Kidney (tissue), 14 donors: Measurements from ENCODE around the gene LPIN1. TPM values are rescaled to one million over a fixed set of nuclear protein-coding genes. Genes with fewer than 3 reads are reported as not detected.
"Not testable (repeated sequence)": the region's sequence is repeated elsewhere in the genome, so short reads cannot be mapped to it uniquely, and the experiment has no call there.

ENCODE experiments used
- DNase-seq, 5 donors: peaks; one replicate each; pipeline ENCODE4 v3.0.0-alpha.2; 2013 to 2020
- FAIRE-seq: peaks from 2 replicates; lab custom pipeline; 2012; peaks lifted over from hg19 to GRCh38; lab: Jason Lieb, UNC
- H3K27ac ChIP-seq, 2 donors: one replicate each; pipeline ENCODE4 v1.7.0; 2013; ENCODE audit warnings: low read depth in 2 of 2, low read length in 2 of 2, inconsistent platforms in 1 of 2
- H3K27me3 ChIP-seq: one replicate; pipeline ENCODE4 v1.7.1; 2013; ENCODE audit warnings: low read length, inconsistent platforms; ENCODE audit not compliant: control insufficient read depth, insufficient read depth
- H3K36me3 ChIP-seq, 3 donors: one replicate each; pipeline versions ENCODE4 v1.7.0 to v1.7.1; 2013; ENCODE audit warnings: low read length in 3 of 3, control low read depth in 1 of 3, inconsistent platforms in 1 of 3; ENCODE audit not compliant: insufficient read depth in 3 of 3, control insufficient read depth in 2 of 3
- H3K4me1 ChIP-seq, 3 donors: one replicate each; pipeline versions ENCODE4 v1.7.0 to v1.7.1; 2013; ENCODE audit warnings: low read length in 3 of 3, inconsistent platforms in 1 of 3, low read depth in 1 of 3; ENCODE audit not compliant: control insufficient read depth in 2 of 3, insufficient read depth in 2 of 3
- H3K4me3 ChIP-seq, 3 donors: one replicate each; pipeline versions ENCODE4 v1.7.0 to v1.8.1; 2013; ENCODE audit warnings: low read length in 3 of 3, control low read depth in 1 of 3, inconsistent platforms in 1 of 3
- H3K9ac ChIP-seq, 3 donors: one replicate each; pipeline versions ENCODE4 v1.7.0 to v1.7.1; 2013; ENCODE audit warnings: low read length in 3 of 3, control low read depth in 1 of 3, inconsistent platforms in 1 of 3
- H3K9me3 ChIP-seq, 3 donors: one replicate each; pipeline versions ENCODE4 v1.7.0 to v1.7.1; 2013; ENCODE audit warnings: low read length in 3 of 3, control low read depth in 1 of 3, inconsistent platforms in 1 of 3; ENCODE audit not compliant: control insufficient read depth in 2 of 3, insufficient read depth in 1 of 3
- CTCF ChIP-seq: IDR thresholded peaks from 3 replicates; pipeline ENCODE4 v1.5.1; 2012; ENCODE audit warnings: mild to moderate bottlenecking, moderate library complexity, borderline replicate concordance; ENCODE audit not compliant: insufficient read depth; ENCODE audit errors: extremely low read depth
- intact Hi-C: fragments of 100-400 bp; cut with DNase I; formaldehyde crosslinking; loops from one replicate; pipeline ENCODE4 v1.11.1; 2022
- polyA plus RNA-seq: library from polyadenylated mRNA; stranded (reverse); fragments of 350-450 nt; fragmentation: Illumina TruSeq; extraction: RNeasy Lipid Tissue Mini Kit (QIAGEN cat#74804); gene quantifications from one replicate; pipeline ENCODE4 v1.2.3, GENCODE V29; 2014; ENCODE audit warnings: low read depth, low replicate concordance; ENCODE audit not compliant: insufficient read depth
- total RNA-seq: library from RNA; stranded (reverse); fragmentation: NEBNext Ultra II Directional; extraction: Animal tissue kit (Norgen Biotek cat#: 25700); gene quantifications from one replicate; pipeline ENCODE4 v1.2.1, GENCODE V29; 2021
- donor health status: control.
- donor health status: control.
- donor health status: control.
- donor health status: control.
- donor health status: control.
- donor health status: DM: yes; HTN: yes; CAD: no.
- donor health status: Normal renal cell carcinoma (clear cell type).

Gene LPIN1
- total and polyA plus RNA-seq, 2 donors from 2014 or later = 11.8 to 36.8 TPM

- Histone ChIP-seq H3K27ac (no peak overlapping the region), H3K27me3 (no peaks in the 10 kb centered on the region), H3K4me3 (no peak overlapping the region), H3K4me1 (no peaks in the 10 kb centered on the region), H3K9me3 (no peaks in the 10 kb centered on the region), H3K9ac (no peak overlapping the region), H3K36me3 (peaks cover 0 to 31% (median 21%) of the 10 kb centered on the region in 3 donors)
- intact Hi-C loops = no loop called here
- TF ChIP-seq CTCF = no peak
- no peak for FAIRE-seq
- DNase-seq = peak in 1 of 5 donors; percentile 22
These were observed 64.7 kb downstream of the LPIN1 start for GRCh38 chr2:11811036-11811654.

GRCh38 chr2:11812466-11813248, 66.2 kb downstream of the LPIN1 start:
- Histone ChIP-seq H3K9me3 (no peaks in the 10 kb centered on the region), H3K9ac (no peak overlapping the region), H3K4me1 (no peaks in the 10 kb centered on the region), H3K27me3 (no peaks in the 10 kb centered on the region), H3K27ac (no peak overlapping the region), H3K36me3 (peaks cover 0 to 25% (median 16%) of the 10 kb centered on the region in 3 donors), H3K4me3 (no peak overlapping the region)
- DNase-seq = peak in 1 of 5 donors; percentile 19
- intact Hi-C loops = no loop called here
- no peak for TF ChIP-seq CTCF
- FAIRE-seq = no peak

GRCh38 chr2:11813345-11813744, 66.9 kb downstream of the LPIN1 start:
- H3K4me3 ChIP-seq, H3K9ac ChIP-seq, H3K9me3 ChIP-seq, intact Hi-C loops, FAIRE-seq, H3K27ac ChIP-seq, H3K4me1 ChIP-seq, H3K27me3 ChIP-seq: not testable (repeated sequence)
- peaks cover 0 to 18% (median 10%) of the 10 kb centered on the region in 3 donors for H3K36me3 ChIP-seq
- peak in 1 of 5 donors; percentile 10 for DNase-seq

- no peaks in the 10 kb centered on the region for H3K9me3 ChIP-seq
- no peaks in the 10 kb centered on the region for H3K27me3 ChIP-seq
- DNase-seq = peak in 1 of 5 donors; percentile 22
- H3K4me3 ChIP-seq = no peak overlapping the region
- H3K9ac ChIP-seq = no peak overlapping the region
- FAIRE-seq = no peak
- H3K27ac ChIP-seq = no peak overlapping the region
- no peaks in the 10 kb centered on the region for H3K4me1 ChIP-seq
- H3K36me3 ChIP-seq = peaks cover 0 to 18% (median 10%) of the 10 kb centered on the region in 3 donors
- no peak for TF ChIP-seq CTCF
- intact Hi-C loops = no loop called here
These were observed 67.5 kb downstream of the LPIN1 start for GRCh38 chr2:11813951-11814350.
